ENCODE data around the gene PBX4. TPM values are rescaled to one million over a fixed set of nuclear protein-coding genes. Genes with fewer than 3 reads are reported as not detected.

Gene PBX4
- polyA plus RNA-seq, 1 experiment: 0.63 TPM

- CTCF ChIA-PET: interaction anchor here (0.6 to 2.9 kb wide), 2 partner anchors 10 to 13 kb away, joined by 5 to 22 read pairs; no protein-coding TSS in a partner anchor
- POLR2A ChIA-PET: no interaction called here
- TF ChIP-seq CTCF (IDR thresholded peaks at IDR 0.05; ENCODE audit: low read depth, low read length): no peak
- peaks cover 26% of the 10 kb centered on the region for H3K27me3 ChIP-seq (ENCODE audit: control insufficient read depth, insufficient read depth, low read length)
- H3K27ac ChIP-seq (ENCODE audit: low read depth, low read length): no peak overlapping the region
- peak overlapping the region; percentile 18; the same call in 1 of the 2 replicates for H3K4me3 ChIP-seq (ENCODE audit: low read depth, low read length)
- H3K9me3 ChIP-seq (ENCODE audit: control insufficient read depth, insufficient read depth, low read length): peaks cover 43% of the 10 kb centered on the region; the same call in 1 of the 2 replicates
- no peak for DNase-seq (ENCODE audit: low read depth, low spot score)
Measured at GRCh38 chr19:19540715-19541515, 77.6 kb downstream of the PBX4 start.

- Histone ChIP-seq H3K4me3 (ENCODE audit: low read depth, low read length) (0 out of 2 replicates have a peak overlapping the region, but pooled peaks have one; percentile 18), H3K27me3 (ENCODE audit: control insufficient read depth, insufficient read depth, low read length) (peaks cover 26% of the 10 kb centered on the region), H3K27ac (ENCODE audit: low read depth, low read length) (no peak overlapping the region), H3K9me3 (ENCODE audit: control insufficient read depth, insufficient read depth, low read length) (peaks cover 37% of the 10 kb centered on the region; the same call in 1 of the 2 replicates)
- no peak for TF ChIP-seq CTCF (IDR thresholded peaks at IDR 0.05; ENCODE audit: low read depth, low read length)
- ChIA-PET CTCF (interaction anchor here (0.6 to 2.9 kb wide), 2 partner anchors 9 to 13 kb away, joined by 5 to 22 read pairs; no protein-coding TSS in a partner anchor), POLR2A (no interaction called here)
- no peak for DNase-seq (ENCODE audit: low read depth, low spot score)
Measured at GRCh38 chr19:19540064-19540714, 78.3 kb downstream of the PBX4 start.

GRCh38 chr19:19539698-19540063 is 78.8 kb downstream of the PBX4 start:
- peaks cover 26% of the 10 kb centered on the region for H3K27me3 ChIP-seq (ENCODE audit: control insufficient read depth, insufficient read depth, low read length)
- no peak for TF ChIP-seq CTCF (IDR thresholded peaks at IDR 0.05; ENCODE audit: low read depth, low read length)
- no peak for DNase-seq (ENCODE audit: low read depth, low spot score)

GRCh38 chr19:19538785-19539166 is 79.7 kb downstream of the PBX4 start:
- no peak for DNase-seq (ENCODE audit: low read depth, low spot score)
- peaks cover 23% of the 10 kb centered on the region; the same call in 1 of the 2 replicates for H3K9me3 ChIP-seq (ENCODE audit: control insufficient read depth, insufficient read depth, low read length)
- ChIA-PET CTCF (interaction anchor here (2.9 kb wide), 1 partner anchor 15 kb away, joined by 22 read pairs; no protein-coding TSS in a partner anchor), POLR2A (no interaction called here)
- H3K4me3 ChIP-seq (ENCODE audit: low read depth, low read length): no peak overlapping the region
- no peak for TF ChIP-seq CTCF (IDR thresholded peaks at IDR 0.05; ENCODE audit: low read depth, low read length)
- H3K27me3 ChIP-seq (ENCODE audit: control insufficient read depth, insufficient read depth, low read length): peaks cover 26% of the 10 kb centered on the region
- H3K27ac ChIP-seq (ENCODE audit: low read depth, low read length): no peak overlapping the region

More at GRCh38 chr19:19539698-19540063, 78.8 kb downstream of the PBX4 start:
- peaks cover 32% of the 10 kb centered on the region; the same call in 1 of the 2 replicates for H3K9me3 ChIP-seq (ENCODE audit: control insufficient read depth, insufficient read depth, low read length)
- ChIA-PET POLR2A (no interaction called here), CTCF (interaction anchor here (2.9 kb wide), 1 partner anchor 14 kb away, joined by 22 read pairs; no protein-coding TSS in a partner anchor)
- H3K4me3 ChIP-seq (ENCODE audit: low read depth, low read length): no peak overlapping the region
- no peak overlapping the region for H3K27ac ChIP-seq (ENCODE audit: low read depth, low read length)

Data from AG04450 (cell line).